OCI-LY7 (cell line): ENCODE measurements around the gene INTS11.

Source experiments
- EZH2phosphoT487 ChIP-seq: fragments of 200-600 bp; sonication (generic); IDR thresholded peaks from 2 replicates; pipeline ENCODE4 v1.6.1; 2018; ENCODE audit warnings: low read depth, borderline replicate concordance, mild to moderate bottlenecking, mixed run types, antibody characterized with exemption, low read length, moderate library complexity, mixed read lengths
- TF ChIP-seq, protein P1 (sequence below): fragments of 200-600 bp; sonication (generic); conservative IDR thresholded peaks from 2 replicates; pipeline ENCODE4 v1.5.1; 2014; ENCODE audit warnings: mild to moderate bottlenecking, antibody characterized with exemption, low read length, moderate library complexity, mixed read lengths

DNA sequence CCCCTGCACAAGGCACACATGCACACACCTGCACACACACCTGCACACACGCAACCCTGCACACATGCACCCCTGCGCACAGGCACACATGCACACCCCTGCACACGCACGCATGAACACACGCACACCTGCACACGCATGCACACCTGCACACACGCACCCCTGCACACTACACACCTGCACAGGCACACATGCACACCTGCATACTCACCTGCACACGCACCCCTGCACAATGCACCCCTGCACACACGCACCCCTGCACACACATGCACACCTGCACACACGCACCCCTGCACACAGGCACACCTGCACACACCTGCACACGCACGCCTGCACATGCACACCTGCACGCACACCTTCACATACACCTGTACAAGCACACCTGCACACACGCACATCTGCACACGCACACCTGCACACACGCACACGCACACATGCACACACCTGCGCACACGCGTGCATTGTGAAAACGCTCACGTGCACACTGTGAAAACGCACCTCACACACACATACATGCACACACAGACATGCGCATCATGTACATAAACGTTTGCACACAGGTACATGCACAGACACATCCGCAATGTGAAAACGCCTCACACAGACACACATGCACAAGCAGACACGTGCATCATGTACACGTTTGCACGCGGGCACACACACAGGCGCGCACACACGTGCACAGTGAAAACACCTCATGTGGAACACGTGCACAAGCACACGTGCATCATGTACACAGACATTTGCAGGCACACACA, 16.5 kb upstream of the INTS11 start:
- TF ChIP-seq, protein P1, sequence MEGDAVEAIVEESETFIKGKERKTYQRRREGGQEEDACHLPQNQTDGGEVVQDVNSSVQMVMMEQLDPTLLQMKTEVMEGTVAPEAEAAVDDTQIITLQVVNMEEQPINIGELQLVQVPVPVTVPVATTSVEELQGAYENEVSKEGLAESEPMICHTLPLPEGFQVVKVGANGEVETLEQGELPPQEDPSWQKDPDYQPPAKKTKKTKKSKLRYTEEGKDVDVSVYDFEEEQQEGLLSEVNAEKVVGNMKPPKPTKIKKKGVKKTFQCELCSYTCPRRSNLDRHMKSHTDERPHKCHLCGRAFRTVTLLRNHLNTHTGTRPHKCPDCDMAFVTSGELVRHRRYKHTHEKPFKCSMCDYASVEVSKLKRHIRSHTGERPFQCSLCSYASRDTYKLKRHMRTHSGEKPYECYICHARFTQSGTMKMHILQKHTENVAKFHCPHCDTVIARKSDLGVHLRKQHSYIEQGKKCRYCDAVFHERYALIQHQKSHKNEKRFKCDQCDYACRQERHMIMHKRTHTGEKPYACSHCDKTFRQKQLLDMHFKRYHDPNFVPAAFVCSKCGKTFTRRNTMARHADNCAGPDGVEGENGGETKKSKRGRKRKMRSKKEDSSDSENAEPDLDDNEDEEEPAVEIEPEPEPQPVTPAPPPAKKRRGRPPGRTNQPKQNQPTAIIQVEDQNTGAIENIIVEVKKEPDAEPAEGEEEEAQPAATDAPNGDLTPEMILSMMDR, result no peak
- no peak for TF ChIP-seq EZH2phosphoT487
